DND-41 (cell line): ENCODE measurements around the gene CACNB1.

Experiments used
- CTCF ChIP-seq: IDR thresholded peaks from 2 replicates; pipeline ENCODE4 v1.5.1; 2012; ENCODE audit warnings: borderline replicate concordance, low read length, moderate library complexity, mild to moderate bottlenecking; ENCODE audit not compliant: poor library complexity, severe bottlenecking; ENCODE audit errors: extremely low read depth
- EZH2 ChIP-seq: IDR thresholded peaks from 3 replicates; pipeline ENCODE4 v1.6.1; 2012; ENCODE audit warnings: borderline replicate concordance, low read depth, mild to moderate bottlenecking, moderate library complexity, low read length, inconsistent platforms; ENCODE audit not compliant: severe bottlenecking

DNA sequence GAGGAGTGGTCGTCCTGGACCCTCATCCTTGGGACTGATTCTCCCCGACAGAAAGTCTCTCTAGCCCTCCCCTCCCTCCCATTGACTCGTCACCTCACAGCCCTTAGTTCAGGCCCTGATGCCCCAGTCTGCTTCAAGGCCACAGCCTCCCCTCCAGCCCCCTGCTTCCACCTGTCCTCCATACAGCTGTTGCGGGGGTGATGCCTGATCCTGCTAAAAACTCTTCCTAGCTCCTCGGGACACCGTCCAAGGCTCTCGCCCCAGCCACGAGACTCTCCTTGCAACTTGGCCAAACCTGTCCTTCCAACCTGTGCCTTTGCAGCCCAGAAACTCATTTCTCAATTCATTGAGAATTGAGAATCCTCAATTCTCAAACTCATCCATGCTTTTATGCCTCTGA lies 21.4 kb upstream of the CACNB1 start:
- TF ChIP-seq CTCF (no peak), EZH2 (no peak)
